ENCODE data around the gene IL1RAPL2.
"Not testable (repeated sequence)": the region's sequence is repeated elsewhere in the genome, so short reads cannot be mapped to it uniquely, and the experiment has no call there.

IL1RAPL2 gene

DNA sequence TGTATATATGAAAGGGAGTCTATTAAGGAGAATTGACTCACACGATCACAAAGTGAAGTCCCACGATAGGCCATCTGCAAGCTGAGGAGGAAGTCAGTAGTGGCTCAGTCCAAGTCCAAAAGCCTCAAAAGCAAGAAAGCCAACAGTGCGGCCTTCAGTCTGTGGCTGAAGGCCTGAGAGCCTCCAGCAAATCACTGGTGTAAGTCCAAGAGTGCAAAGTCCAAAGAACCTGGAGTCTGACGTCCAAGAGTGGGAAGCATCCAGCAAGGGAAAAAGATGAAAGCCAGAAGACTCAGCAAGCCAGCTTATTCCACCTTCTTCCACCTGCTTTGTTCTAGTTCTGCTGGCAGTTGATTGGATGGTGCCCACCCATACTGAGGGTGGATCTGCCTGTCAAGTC lies 104.1 kb downstream of the IL1RAPL2 start:
- no peak for DNase-seq (ENCODE audit: low read depth in 3 of 3)

GRCh38 chrX:104677517-104677916 lies 111.5 kb downstream of the IL1RAPL2 start:
- DNase-seq (ENCODE audit: low read depth in 3 of 3), result not testable (repeated sequence)

DNA sequence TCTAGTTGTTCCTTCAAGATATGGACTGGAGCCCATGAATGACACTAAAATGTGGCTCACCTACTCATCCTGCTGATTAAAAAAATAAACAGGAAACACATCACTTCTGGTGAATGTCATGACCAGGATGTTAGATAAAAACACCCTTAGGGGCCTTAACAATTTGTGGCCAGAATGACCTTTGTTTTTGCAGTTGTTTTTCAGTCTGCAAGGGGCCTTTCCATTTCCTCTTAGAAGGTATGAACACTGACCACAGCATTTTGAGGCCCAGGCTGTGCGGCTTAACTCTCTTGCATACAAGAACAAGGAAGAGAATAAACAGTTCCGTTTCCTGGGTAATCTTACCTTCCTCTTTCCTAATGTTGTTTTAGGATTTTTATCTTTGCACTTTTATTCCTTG lies 113.2 kb downstream of the IL1RAPL2 start:
- DNase-seq (ENCODE audit: low read depth in 3 of 3), result no peak

DNA sequence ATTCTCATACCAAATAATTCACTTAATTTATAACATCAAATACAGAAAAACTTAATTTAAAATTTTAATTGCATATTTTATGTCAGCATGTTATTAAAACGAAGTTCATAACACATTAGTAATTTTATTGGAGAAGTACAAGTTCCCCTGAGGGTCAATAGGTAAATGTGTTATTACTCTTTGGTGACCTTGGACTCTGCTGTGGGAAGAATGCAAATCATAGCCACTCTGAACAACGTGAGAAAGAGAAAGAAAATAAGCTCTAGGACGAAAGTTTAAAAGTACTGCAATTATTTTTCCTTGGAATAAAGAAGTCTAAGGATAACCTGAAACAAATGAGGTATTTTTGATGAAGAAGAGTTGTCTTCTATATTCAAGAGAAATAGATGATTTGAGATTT lies 115.2 kb downstream of the IL1RAPL2 start:
- no peak for DNase-seq (ENCODE audit: low read depth in 3 of 3)

- DNase-seq (ENCODE audit: low read depth in 3 of 3), result no peak
Observed at GRCh38 chrX:104684077-104684476, 118.1 kb downstream of the IL1RAPL2 start.

GRCh38 chrX:104695593-104695992 lies 129.6 kb downstream of the IL1RAPL2 start:
- no peak for DNase-seq (ENCODE audit: low read depth in 3 of 3)

DNA sequence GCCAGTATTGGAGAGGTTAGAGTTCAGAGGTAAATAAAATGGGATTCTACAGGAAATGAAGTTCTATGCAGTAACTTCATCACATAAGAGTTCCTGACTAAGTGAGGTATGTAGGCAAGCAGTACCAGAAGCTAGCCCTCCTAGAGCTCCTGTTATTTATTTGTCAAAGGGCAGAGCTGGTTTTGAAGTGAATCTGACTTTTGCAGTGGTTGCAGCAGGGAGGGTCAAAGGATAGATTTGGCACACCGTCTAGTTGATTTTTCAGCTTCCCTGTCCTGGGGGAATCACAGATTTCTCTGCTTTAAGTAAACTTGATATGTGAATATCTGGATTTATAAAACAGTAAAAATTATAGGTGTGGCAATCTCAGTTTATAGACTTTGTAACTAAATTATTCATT lies 130.7 kb downstream of the IL1RAPL2 start:
- no peak for DNase-seq (ENCODE audit: low read depth in 3 of 3)

GRCh38 chrX:104697294-104697693 lies 131.3 kb downstream of the IL1RAPL2 start:
- no peak for DNase-seq (ENCODE audit: low read depth in 3 of 3)

DNA sequence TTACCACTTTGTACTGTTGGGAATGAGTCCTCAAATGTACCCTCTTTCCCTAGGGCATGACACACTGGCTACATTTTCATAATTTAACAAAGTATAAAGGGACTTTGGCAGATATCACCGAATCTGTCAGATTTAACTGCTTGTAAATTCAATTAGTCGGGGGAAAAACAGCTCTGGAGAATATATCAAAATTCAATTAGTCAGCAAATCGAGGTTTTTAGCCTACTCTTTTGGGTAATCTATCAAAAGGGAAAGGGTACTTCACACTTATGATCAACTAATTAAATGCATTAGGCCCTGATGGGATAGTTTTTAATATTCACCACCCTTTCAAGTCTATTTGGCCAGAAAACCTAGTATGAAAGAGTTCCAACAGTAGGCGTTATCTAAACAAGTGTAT lies 141.0 kb downstream of the IL1RAPL2 start:
- no peak for DNase-seq (ENCODE audit: low read depth in 3 of 3)

DNA sequence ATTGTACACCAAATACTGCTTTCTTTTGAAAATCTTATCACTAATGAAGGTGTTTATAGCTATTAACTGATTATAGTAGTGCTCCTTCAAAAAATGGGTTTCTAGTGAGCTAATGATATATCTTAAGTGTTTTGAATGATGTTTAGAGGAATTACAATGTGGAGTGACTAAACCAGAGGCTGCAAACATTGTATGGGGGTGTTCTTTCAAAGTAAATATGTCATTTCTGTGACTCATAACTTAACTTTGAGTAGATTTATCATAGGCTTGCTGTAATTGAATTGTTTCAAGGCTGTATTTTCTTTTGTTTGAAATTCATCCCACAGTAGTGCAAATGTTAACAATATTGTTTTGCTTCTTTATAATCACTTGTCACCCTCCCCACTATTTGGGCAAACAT lies 141.6 kb downstream of the IL1RAPL2 start:
- DNase-seq (ENCODE audit: low read depth in 3 of 3), result no peak

- DNase-seq (ENCODE audit: low read depth in 3 of 3), result no peak
Observed at GRCh38 chrX:104712515-104712914, 146.5 kb downstream of the IL1RAPL2 start.

DNA sequence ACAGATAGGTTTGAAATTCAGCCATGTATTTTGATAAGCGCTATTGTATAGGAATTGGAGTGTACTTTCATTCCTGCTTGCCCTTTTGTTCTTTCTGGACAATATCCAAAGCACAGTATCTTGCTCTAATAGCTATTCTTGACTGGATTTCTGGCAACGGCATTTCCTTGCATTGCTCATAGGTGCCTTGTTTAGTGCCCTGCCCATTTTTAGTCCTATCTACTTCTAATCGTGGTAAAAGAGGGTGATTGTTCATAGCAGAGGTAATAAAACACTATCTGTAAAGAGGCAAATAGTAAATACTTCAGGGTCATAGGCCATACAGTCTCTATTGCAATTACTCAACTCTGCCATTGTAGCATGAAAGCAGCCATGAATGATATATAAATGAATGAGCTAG lies 155.9 kb downstream of the IL1RAPL2 start:
- DNase-seq (ENCODE audit: low read depth in 3 of 3), result no peak

GRCh38 chrX:104728456-104728855 lies 162.5 kb downstream of the IL1RAPL2 start:
- no peak for DNase-seq (ENCODE audit: low read depth in 3 of 3)

- DNase-seq (ENCODE audit: low read depth in 3 of 3), result no peak
Observed at GRCh38 chrX:104742355-104742754, 176.4 kb downstream of the IL1RAPL2 start.

- no peak for DNase-seq (ENCODE audit: low read depth in 3 of 3)
Observed at GRCh38 chrX:104745152-104745551, 179.2 kb downstream of the IL1RAPL2 start.

DNA sequence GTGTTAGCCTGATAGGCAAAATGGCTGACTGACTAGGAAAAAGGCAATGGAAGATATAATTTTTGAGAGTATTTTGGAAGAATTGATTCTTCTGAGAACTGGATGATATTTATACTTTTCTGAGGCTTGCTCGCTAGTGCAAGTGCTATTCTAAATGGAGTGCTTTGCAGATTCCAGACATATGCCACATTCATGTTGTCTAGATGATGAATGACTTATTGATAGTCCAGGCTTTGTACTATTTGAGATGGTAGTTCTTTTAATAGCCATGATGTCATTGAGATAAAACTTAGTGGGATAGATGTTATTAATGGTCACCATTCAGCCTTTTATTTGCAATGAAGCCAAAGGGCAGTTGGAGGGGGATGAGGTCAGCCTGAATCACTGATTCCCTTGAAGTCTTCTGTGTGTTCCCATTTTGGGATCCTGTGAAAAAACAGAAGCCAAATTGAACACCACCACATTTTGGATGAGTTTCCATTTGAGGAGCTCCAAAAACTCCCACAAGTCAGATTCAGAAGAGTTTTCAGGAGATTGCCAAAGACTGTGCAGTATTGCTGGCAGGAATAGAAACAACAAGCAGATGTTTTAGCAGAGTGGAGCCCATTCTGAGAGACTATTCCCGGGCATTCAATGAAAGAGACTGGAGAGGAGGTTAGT lies 184.1 kb downstream of the IL1RAPL2 start:
- DNase-seq (ENCODE audit: low read depth in 3 of 3), result no peak

DNA sequence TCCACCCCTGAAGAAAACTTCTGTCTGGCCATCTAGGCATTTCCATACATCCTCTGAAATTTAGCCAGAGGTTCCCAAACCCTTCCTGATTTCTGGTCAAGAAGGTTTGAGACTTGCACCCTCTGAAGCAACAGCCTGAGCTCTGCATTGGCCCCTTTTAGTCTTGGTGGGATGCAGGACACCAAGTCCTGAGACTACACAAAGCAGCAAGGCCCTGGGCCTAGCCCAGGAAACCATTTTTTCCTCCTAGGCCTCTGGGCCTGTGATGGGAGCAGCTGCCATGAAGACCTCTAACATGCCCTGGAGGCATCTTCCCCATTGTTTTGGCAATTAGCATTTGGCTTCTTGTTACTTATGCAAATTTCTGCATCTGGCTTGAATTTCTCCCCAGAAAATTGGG lies 196.6 kb downstream of the IL1RAPL2 start:
- no peak for DNase-seq (ENCODE audit: low read depth in 3 of 3)

DNA sequence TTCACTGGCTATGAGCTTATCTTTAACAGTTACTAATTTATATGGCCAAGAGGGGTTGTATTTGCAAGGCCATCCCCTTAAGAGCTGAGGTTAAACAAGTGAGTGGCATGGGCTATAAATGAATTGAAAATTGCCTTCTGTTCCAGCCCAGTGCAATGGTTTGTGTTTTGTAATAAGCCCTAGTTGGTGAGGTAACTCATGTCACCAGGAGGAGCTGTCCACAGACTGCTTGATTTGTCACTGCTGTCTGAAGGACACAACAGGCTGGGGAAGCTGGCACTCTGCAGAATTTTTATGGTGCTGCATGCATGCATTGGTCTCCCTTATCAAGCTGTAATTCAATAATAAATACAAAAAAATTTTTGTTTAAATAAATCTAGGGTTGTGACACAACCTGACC lies 223.8 kb downstream of the IL1RAPL2 start:
- DNase-seq (ENCODE audit: low read depth in 3 of 3), result no peak

GRCh38 chrX:104795804-104796203 lies 229.8 kb downstream of the IL1RAPL2 start:
- no peak for DNase-seq (ENCODE audit: low read depth in 3 of 3)

- no peak for DNase-seq (ENCODE audit: low read depth in 3 of 3)
Observed at GRCh38 chrX:104803219-104803618, 237.2 kb downstream of the IL1RAPL2 start.

- DNase-seq (ENCODE audit: low read depth in 3 of 3), result no peak
Observed at GRCh38 chrX:104806346-104806745, 240.3 kb downstream of the IL1RAPL2 start.

- no peak for DNase-seq (ENCODE audit: low read depth in 3 of 3)
Observed at GRCh38 chrX:104833401-104833800, 267.4 kb downstream of the IL1RAPL2 start.

GRCh38 chrX:104842646-104843045 lies 276.6 kb downstream of the IL1RAPL2 start:
- no peak for DNase-seq (ENCODE audit: low read depth in 3 of 3)

- no peak for DNase-seq (ENCODE audit: low read depth in 3 of 3)
Observed at GRCh38 chrX:104852241-104852640, 286.2 kb downstream of the IL1RAPL2 start.

Measured in stimulated activated CD4-positive, alpha-beta T cell treated with anti-CD3 and anti-CD28 coated beads, TNF-alpha, amount 100 ng/mL, for 4 hours (primary cell).